Upper lobe of right lung (tissue), 1 donor: ENCODE results near the gene ERP29. TPM values are rescaled to one million over a fixed set of nuclear protein-coding genes. Genes with fewer than 3 reads are reported as not detected.

Source experiments
- ATAC-seq: fragments of 200-7000 bp; cut with Tn5 transposase; one replicate; pipeline ENCODE4 v1.9.1; 2020; ENCODE audit warnings: mild to moderate bottlenecking, moderate library complexity
- DNase-seq: peaks from one replicate; pipeline ENCODE4 v3.0.0-alpha.2; 2020
- H3K27ac ChIP-seq: fragments of 200-600 bp; one replicate; pipeline ENCODE4 v1.8.0; 2022
- H3K27me3 ChIP-seq: fragments of 200-600 bp; one replicate; pipeline ENCODE4 v1.8.0; 2022; ENCODE audit warnings: mild to moderate bottlenecking
- H3K36me3 ChIP-seq: fragments of 200-600 bp; one replicate; pipeline ENCODE4 v1.8.0; 2022
- H3K4me1 ChIP-seq: fragments of 200-600 bp; one replicate; pipeline ENCODE4 v1.8.0; 2022
- H3K4me3 ChIP-seq: fragments of 200-600 bp; one replicate; pipeline ENCODE4 v1.8.0; 2022; ENCODE audit warnings: mild to moderate bottlenecking
- H3K9me3 ChIP-seq: fragments of 200-600 bp; one replicate; pipeline ENCODE4 v1.8.0; 2022
- CTCF ChIP-seq: fragments of 200-600 bp; IDR thresholded peaks from one replicate; pipeline ENCODE4 v1.8.0; 2022; ENCODE audit warnings: antibody characterized with exemption
- intact Hi-C: fragments of 100-400 bp; cut with DNase I; formaldehyde crosslinking; loops from one replicate; pipeline ENCODE4 v1.11.0; 2022
- total RNA-seq: library from RNA; stranded (reverse); fragmentation: NEBNext Ultra II Directional; extraction: Animal tissue kit (Norgen Biotek cat#: 25700); gene quantifications from one replicate; pipeline ENCODE4 v1.2.1, GENCODE V29; 2021
- donor health status: DM: no; HTN: yes; CAD: no; lungs with severe emphysema.

ERP29 gene
- total RNA-seq, 1 donor from 2014 or later: 160 TPM

- H3K9me3 ChIP-seq: no peaks in the 10 kb centered on the region
- no peaks in the 10 kb centered on the region for H3K36me3 ChIP-seq
- no peak for TF ChIP-seq CTCF
- intact Hi-C loops: no loop called here
- DNase-seq (no peak), ATAC-seq (no peak)
- H3K27ac ChIP-seq: no peak overlapping the region
- H3K27me3 ChIP-seq: no peaks in the 10 kb centered on the region
- H3K4me3 ChIP-seq: no peak overlapping the region
- H3K4me1 ChIP-seq: no peaks in the 10 kb centered on the region
These were observed 36.4 kb upstream of the ERP29 start for GRCh38 chr12:111976860-111977259.

GRCh38 chr12:111978545-111978944 lies 34.7 kb upstream of the ERP29 start:
- H3K4me3 ChIP-seq: no peak overlapping the region
- no peak for TF ChIP-seq CTCF
- H3K4me1 ChIP-seq: no peaks in the 10 kb centered on the region
- DNase-seq (no peak), ATAC-seq (no peak)
- H3K27me3 ChIP-seq: no peaks in the 10 kb centered on the region
- H3K36me3 ChIP-seq: no peaks in the 10 kb centered on the region
- no peak overlapping the region for H3K27ac ChIP-seq
- intact Hi-C loops: no loop called here
- no peaks in the 10 kb centered on the region for H3K9me3 ChIP-seq

- no peaks in the 10 kb centered on the region for H3K9me3 ChIP-seq
- no peaks in the 10 kb centered on the region for H3K4me1 ChIP-seq
- H3K4me3 ChIP-seq: no peak overlapping the region
- ATAC-seq: no peak
- intact Hi-C loops: no loop called here
- H3K36me3 ChIP-seq: no peaks in the 10 kb centered on the region
- DNase-seq: no peak
- H3K27me3 ChIP-seq: no peaks in the 10 kb centered on the region
- TF ChIP-seq CTCF: no peak
- no peak overlapping the region for H3K27ac ChIP-seq
These were observed 32.6 kb upstream of the ERP29 start for GRCh38 chr12:111980598-111980997.

- Histone ChIP-seq H3K36me3 (no peaks in the 10 kb centered on the region), H3K27me3 (no peaks in the 10 kb centered on the region), H3K4me3 (no peak overlapping the region), H3K9me3 (no peaks in the 10 kb centered on the region), H3K27ac (no peak overlapping the region), H3K4me1 (no peaks in the 10 kb centered on the region)
- intact Hi-C loops: no loop called here
- no peak for TF ChIP-seq CTCF
- ATAC-seq: no peak
- no peak for DNase-seq
These were observed 31.2 kb upstream of the ERP29 start for GRCh38 chr12:111981987-111982386.

- no peak overlapping the region for H3K27ac ChIP-seq
- TF ChIP-seq CTCF: no peak
- intact Hi-C loops: no loop called here
- H3K9me3 ChIP-seq: no peaks in the 10 kb centered on the region
- H3K36me3 ChIP-seq: no peaks in the 10 kb centered on the region
- H3K4me3 ChIP-seq: no peak overlapping the region
- no peaks in the 10 kb centered on the region for H3K27me3 ChIP-seq
- no peaks in the 10 kb centered on the region for H3K4me1 ChIP-seq
- ATAC-seq: no peak
- no peak for DNase-seq
These were observed 28.4 kb upstream of the ERP29 start for GRCh38 chr12:111984820-111985219.

GRCh38 chr12:111991535-111991934 lies 21.7 kb upstream of the ERP29 start:
- no peaks in the 10 kb centered on the region for H3K4me1 ChIP-seq
- no peak for TF ChIP-seq CTCF
- no peak overlapping the region for H3K27ac ChIP-seq
- H3K27me3 ChIP-seq: no peaks in the 10 kb centered on the region
- H3K4me3 ChIP-seq: no peak overlapping the region
- intact Hi-C loops: no loop called here
- no peaks in the 10 kb centered on the region for H3K9me3 ChIP-seq
- H3K36me3 ChIP-seq: no peaks in the 10 kb centered on the region
- ATAC-seq (no peak), DNase-seq (no peak)
